GM19351 (cell line): ENCODE measurements around the gene INPP5F.
"Not testable (repeated sequence)": the region's sequence is repeated elsewhere in the genome, so short reads cannot be mapped to it uniquely, and the experiment has no call there.

Experiments used
- ATAC-seq: cut with Tn5 transposase; IDR thresholded peaks from one replicate; pipeline ENCODE4 v1.9.1; 2021; ENCODE audit warnings: mild to moderate bottlenecking, moderate library complexity; ENCODE audit not compliant: unreplicated experiment

INPP5F gene

GRCh38 chr10:119776536-119776935 lies 50.7 kb downstream of the INPP5F start:
- no peak for ATAC-seq

- no peak for ATAC-seq
Measured at GRCh38 chr10:119777686-119778085, 51.8 kb downstream of the INPP5F start.

- ATAC-seq, result no peak
Measured at GRCh38 chr10:119778776-119779445, 53.1 kb downstream of the INPP5F start.

GRCh38 chr10:119780879-119781480 lies 55.1 kb downstream of the INPP5F start:
- ATAC-seq, result no peak

DNA sequence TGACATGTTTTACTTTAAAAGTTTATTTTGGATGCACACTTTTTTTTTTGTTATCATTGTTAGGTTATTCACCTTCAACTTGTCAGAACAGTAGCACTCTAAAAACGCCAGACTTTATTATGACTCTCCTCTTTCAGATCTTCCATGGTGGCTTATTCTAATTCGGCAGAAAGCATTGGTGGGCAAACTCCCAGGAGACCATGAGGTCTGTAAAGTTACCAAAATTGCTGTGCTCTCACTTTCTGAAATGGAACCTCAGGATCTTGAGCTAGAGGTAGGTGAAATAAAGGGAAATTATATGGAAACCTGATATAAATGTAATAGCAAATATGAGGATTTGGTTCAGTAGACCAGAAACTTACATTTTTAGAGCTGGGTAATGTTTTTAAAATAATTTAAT lies 55.6 kb downstream of the INPP5F start:
- no peak for ATAC-seq

GRCh38 chr10:119782981-119783664 lies 57.3 kb downstream of the INPP5F start:
- no peak for ATAC-seq

GRCh38 chr10:119783665-119784027 lies 57.8 kb downstream of the INPP5F start:
- ATAC-seq, result no peak

DNA sequence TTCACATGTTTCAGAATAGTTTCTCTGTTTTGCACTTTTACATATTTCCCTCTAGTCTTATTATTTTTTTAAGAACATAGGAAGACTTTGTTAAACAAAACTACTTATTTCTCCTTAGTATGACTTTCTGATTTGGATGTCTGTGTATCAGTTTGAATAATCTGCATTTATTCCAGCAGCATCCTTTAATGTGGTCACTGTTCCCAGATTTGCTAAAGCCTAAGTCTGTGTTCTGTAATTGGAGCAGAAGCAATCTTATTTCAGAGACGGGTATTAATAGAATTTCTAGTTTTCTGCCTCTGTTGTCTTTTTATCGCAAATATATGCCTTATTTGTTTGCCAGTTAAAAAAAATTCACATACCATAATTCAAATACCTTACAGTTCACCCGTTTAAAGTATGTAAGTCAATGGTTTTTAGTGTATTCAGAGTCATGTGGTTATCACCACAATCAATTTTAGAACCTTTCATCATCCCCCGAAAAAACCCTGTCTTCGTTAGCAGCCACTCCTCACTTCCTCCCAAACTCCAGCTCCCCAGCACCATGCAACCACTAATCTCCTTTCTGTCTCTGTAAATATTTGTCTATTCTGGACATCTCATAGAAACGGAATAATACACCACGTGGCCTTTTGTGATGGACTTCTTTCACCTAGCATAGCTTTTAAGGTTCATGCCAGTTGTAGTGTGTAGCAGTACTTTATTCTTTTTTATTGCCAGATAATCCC lies 58.7 kb downstream of the INPP5F start:
- ATAC-seq, result peak; percentile 88

GRCh38 chr10:119786117-119786769 lies 60.4 kb downstream of the INPP5F start:
- no peak for ATAC-seq

DNA sequence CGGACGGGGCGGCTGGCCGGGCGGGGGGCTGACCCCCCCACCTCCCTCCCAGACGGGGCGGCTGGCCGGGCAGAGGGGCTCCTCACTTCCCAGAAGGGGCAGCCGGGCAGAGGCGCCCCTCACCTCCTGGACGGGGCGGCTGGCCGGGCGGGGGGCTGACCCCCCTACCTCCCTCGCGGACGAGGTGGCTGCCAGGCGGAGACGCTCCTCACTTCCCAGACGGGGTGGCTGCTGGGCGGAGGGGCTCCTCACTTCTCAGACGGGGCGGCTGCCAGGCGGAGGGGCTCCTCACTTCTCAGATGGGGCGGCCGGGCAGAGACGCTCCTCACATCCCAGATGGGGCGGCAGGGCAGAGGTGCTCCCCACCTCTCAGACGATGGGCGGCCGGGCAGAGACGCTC lies 69.3 kb downstream of the INPP5F start:
- ATAC-seq, result not testable (repeated sequence)

GRCh38 chr10:119796039-119796438 lies 70.2 kb downstream of the INPP5F start:
- no peak for ATAC-seq

- ATAC-seq, result no peak
Measured at GRCh38 chr10:119801176-119801575, 75.3 kb downstream of the INPP5F start.

GRCh38 chr10:119801998-119802538 lies 76.2 kb downstream of the INPP5F start:
- ATAC-seq, result peak; percentile 83

DNA sequence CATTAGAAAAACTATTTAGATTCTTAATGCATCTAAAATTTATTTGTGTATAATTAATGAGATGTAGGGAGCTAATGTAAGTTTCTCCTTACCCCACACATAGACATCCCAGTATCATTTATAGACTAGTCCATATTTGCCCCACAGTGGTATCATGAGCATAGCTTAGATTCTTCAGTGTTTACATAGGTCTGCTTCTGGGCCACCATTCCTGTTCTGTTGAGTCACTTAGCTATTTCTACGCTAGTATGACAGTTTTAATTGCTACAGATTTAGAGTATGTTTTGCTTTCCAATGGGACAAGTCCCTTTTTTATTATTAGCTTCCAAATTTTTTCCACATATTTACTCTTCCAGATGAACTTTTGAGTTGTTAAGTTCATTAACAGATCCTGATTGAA lies 77.4 kb downstream of the INPP5F start:
- ATAC-seq, result no peak

DNA sequence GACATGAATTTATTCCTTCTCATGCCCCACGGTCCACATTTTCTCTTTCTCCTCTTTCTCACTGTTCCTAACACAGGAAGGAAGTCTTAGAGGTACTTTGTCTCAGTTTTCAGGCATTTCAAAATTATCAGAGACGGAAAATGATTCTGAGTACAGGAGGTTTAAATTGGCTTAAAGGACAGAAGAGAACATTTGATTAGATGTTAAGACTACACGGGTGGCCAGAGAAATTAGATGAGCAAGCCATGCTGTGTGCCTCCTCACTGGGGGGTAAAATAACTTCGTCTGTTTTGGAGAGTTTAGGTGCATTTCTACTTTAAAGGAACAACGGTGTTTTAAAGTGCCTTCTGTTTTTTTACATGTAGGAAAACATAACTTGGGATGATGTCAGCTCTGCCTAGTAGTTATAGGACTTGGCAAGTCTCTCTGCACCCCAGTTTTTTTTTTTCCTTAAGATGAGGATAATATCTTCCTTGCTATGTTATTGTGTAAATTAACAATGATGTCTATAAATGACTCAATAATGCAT lies 79.9 kb downstream of the INPP5F start:
- no peak for ATAC-seq

DNA sequence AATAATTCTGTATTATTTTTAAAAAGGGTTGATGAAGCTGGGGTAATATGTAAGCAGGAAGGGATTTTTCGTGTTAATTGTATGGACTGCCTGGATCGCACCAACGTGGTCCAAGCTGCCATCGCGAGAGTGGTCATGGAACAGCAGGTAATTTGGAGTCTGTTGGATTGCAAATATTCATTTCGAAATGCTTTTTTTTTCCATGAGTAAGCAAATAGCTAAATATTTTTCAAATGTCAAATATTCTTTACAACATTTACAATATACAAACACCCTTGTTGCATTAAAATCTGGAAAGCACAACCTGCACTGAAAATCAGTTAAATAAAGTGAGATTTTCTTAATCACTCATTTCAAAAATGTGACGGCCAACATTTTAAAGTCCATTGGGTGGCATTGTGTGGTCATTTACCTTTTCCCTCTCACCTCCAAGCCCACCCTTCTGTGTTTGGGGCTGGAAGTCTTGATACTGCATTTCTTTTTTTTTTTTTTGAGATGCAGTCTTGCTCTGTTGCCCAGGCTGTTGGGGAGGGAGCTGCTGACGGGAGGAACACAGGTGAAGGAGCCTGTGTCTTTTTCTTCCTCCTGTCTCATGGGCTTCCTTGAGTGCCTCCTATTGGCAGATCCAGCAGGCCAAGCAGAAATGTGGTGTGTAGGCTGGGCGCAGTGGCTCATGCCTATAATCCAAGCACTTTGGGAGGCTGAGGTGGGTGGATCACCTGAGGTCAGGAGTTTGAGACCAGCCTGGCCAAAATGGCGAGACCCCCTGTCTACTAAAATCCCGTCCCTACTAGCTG lies 80.7 kb downstream of the INPP5F start:
- no peak for ATAC-seq

GRCh38 chr10:119807960-119808697 lies 82.3 kb downstream of the INPP5F start:
- peak; percentile 91 for ATAC-seq

- no peak for ATAC-seq
Measured at GRCh38 chr10:119811122-119811521, 85.3 kb downstream of the INPP5F start.

DNA sequence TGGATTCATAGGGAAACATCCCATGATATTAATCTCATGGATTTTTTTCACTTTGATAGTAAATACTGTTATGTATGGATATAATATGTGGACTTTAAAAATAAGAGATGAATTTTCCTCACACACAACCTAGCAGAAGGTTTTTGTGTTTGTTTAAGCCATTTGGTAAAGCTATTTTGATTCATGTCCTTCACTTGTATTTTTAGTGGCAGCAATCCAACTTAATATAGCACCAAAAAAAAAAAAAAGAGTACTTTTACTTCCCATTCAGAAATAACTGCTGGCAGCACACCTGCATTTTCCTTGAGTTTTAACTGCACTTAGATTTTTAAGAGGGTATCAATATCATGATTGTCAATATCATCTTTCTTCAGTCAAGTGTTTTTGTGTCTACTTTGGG lies 86.8 kb downstream of the INPP5F start:
- ATAC-seq, result no peak
